ENCODE data around the gene LRRC57.

GRCh38 chr15:42490291-42490670 is 58.3 kb downstream of the LRRC57 start:
- TF ChIP-seq POLR2A (IDR thresholded peaks at IDR 0.05; ENCODE audit: low read depth, low read length) (no peak), CTCF (IDR thresholded peaks at IDR 0.05; ENCODE audit: extremely low read depth in 1 of 2, insufficient read depth in 1 of 2, low read depth in 1 of 2, low read length in 2 of 2) (no peak), POLR2AphosphoS5 (IDR thresholded peaks at IDR 0.05; ENCODE audit: insufficient read depth, low read depth, low read length) (no peak)
